Keratinocyte (primary cell): ENCODE results near the gene PIGU.

Experiments
- CTCF ChIP-seq, 3 experiments: IDR thresholded peaks in 1 of 3; conservative IDR thresholded peaks in 1 of 3; optimal IDR thresholded peaks in 1 of 3; 2 replicates in 2 of 3; 3 replicates in 1 of 3; pipeline versions ENCODE3 to v1.5.1; 2011; ENCODE audit warnings: low read length in 3 of 3, mild to moderate bottlenecking in 3 of 3, moderate library complexity in 2 of 3, control low read depth in 1 of 3, inconsistent platforms in 1 of 3; ENCODE audit not compliant: insufficient read depth in 2 of 3; ENCODE audit errors: extremely low read depth in 1 of 3
- EZH2 ChIP-seq: IDR thresholded peaks from one replicate; pipeline ENCODE4 v1.6.1; 2012; ENCODE audit warnings: inconsistent platforms, mild to moderate bottlenecking, low read length, moderate library complexity

GRCh38 chr20:34715384-34715783, 38.5 kb upstream of the PIGU start:
- no peak for TF ChIP-seq CTCF (optimal IDR thresholded peaks at IDR 0.05 in 1 of 3, IDR thresholded peaks at IDR 0.05 in 1 of 3, conservative IDR thresholded peaks at IDR 0.05 in 1 of 3; ENCODE audit: extremely low read depth in 1 of 3, insufficient read depth in 2 of 3, low read length in 3 of 3)
- no peak for TF ChIP-seq EZH2
